Gastroesophageal sphincter (tissue), 3 donors: ENCODE data around the gene PLA2R1.

Experiments
- POLR2A ChIP-seq, 2 donors: fragments of 450-650 bp; IDR thresholded peaks; one replicate each; pipeline ENCODE4 v1.6.1; 2017; ENCODE audit warnings: antibody characterized with exemption in 2 of 2, mild to moderate bottlenecking in 2 of 2, moderate library complexity in 1 of 2
- TF ChIP-seq, protein P1 (sequence below), 4 experiments: fragments of 200-600 bp in 2 of 4; fragments of 450-650 bp in 2 of 4; sonication (generic) in 1 of 4; IDR thresholded peaks; one replicate each; pipeline ENCODE4 v1.5.1; 2017 to 2019; ENCODE audit warnings: antibody characterized with exemption in 4 of 4, mild to moderate bottlenecking in 2 of 4, moderate library complexity in 2 of 4

DNA sequence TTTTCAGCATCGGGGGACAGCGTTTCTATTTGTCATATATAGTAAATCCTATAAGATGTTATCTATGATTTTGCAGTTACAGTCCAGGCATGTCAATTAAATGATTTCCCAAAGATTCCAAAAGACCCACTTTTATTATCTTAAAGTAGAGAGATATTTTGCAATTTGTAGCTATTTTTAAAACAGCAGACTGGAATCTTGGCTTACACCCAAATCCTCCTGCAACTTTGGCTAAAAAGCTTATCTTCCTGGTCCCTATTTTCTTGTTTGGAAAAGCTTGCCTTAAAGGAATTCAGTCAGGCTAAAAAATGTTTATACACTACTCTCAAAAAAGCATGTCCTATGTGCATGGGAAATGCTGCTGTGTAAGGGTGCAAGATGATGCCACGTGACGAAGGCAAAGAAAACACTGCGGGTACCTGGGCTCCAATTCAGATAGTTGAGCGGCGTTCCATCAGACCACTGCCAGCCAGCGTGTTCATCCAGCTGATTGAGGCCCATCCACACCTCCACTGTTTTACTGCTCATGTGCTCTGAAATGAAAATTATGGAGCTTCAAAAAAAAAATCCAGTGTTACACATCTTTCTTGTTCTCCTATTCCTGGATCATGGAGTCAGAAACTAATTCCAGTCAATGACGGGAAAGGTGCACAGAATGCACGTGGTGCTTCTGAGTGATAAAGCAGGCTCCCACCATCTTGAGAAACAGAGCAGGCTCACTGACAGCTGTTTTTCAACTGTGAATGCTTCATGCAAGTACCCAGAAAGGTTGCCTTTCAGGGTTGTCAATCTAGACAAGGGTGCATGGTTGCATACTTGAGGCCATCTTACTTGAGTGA is 33.8 kb downstream of the PLA2R1 start:
- TF ChIP-seq POLR2A (IDR thresholded peaks at IDR 0.05): no peak
- TF ChIP-seq, protein P1, sequence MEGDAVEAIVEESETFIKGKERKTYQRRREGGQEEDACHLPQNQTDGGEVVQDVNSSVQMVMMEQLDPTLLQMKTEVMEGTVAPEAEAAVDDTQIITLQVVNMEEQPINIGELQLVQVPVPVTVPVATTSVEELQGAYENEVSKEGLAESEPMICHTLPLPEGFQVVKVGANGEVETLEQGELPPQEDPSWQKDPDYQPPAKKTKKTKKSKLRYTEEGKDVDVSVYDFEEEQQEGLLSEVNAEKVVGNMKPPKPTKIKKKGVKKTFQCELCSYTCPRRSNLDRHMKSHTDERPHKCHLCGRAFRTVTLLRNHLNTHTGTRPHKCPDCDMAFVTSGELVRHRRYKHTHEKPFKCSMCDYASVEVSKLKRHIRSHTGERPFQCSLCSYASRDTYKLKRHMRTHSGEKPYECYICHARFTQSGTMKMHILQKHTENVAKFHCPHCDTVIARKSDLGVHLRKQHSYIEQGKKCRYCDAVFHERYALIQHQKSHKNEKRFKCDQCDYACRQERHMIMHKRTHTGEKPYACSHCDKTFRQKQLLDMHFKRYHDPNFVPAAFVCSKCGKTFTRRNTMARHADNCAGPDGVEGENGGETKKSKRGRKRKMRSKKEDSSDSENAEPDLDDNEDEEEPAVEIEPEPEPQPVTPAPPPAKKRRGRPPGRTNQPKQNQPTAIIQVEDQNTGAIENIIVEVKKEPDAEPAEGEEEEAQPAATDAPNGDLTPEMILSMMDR (IDR thresholded peaks at IDR 0.05): no peak
